H9 (cell line): ENCODE data around the gene NARF. TPM values are rescaled to one million over a fixed set of nuclear protein-coding genes. Genes with fewer than 3 reads are reported as not detected.
A peak's percentile ranks its signal among the peaks of the same experiment; 100 is the strongest.

Experiments
- DNase-seq: peaks from one replicate; pipeline ENCODE4 v3.0.0-alpha.2; 2017
- H2AFZ ChIP-seq: one replicate; pipeline ENCODE4 v1.6.1; 2013; ENCODE audit warnings: mild to moderate bottlenecking, low read length, control low read depth, moderate library complexity
- H2AK5ac ChIP-seq: 2 replicates; pipeline ENCODE4 v1.6.1; 2013; ENCODE audit warnings: low read length, control low read depth, mixed read lengths; ENCODE audit not compliant: insufficient read length
- H2BK120ac ChIP-seq: one replicate; pipeline ENCODE4 v1.6.1; 2013; ENCODE audit warnings: low read depth, mild to moderate bottlenecking, low read length, control low read depth, inconsistent platforms; ENCODE audit not compliant: poor library complexity, severe bottlenecking
- H2BK12ac ChIP-seq: 2 replicates; pipeline ENCODE4 v1.6.1; 2013; ENCODE audit warnings: low read length, control low read depth, mixed read lengths, low read depth; ENCODE audit not compliant: insufficient read length
- H2BK15ac ChIP-seq: 2 replicates; pipeline ENCODE4 v1.6.1; 2013; ENCODE audit warnings: low read depth, low read length, control low read depth
- H2BK20ac ChIP-seq: one replicate; pipeline ENCODE4 v1.6.1; 2013; ENCODE audit warnings: low read depth, mild to moderate bottlenecking, low read length, control low read depth, inconsistent platforms; ENCODE audit not compliant: poor library complexity, severe bottlenecking
- H2BK5ac ChIP-seq: 2 replicates; pipeline ENCODE4 v1.6.1; 2013; ENCODE audit warnings: low read length, control low read depth, mixed read lengths; ENCODE audit not compliant: insufficient read length
- H3K14ac ChIP-seq: 2 replicates; pipeline ENCODE4 v1.6.1; 2013; ENCODE audit warnings: low read length, control low read depth; ENCODE audit not compliant: insufficient read depth
- H3K18ac ChIP-seq: 2 replicates; pipeline ENCODE4 v1.6.1; 2013; ENCODE audit warnings: low read depth, mild to moderate bottlenecking, mixed read lengths, low read length, control low read depth; ENCODE audit not compliant: insufficient read length
- H3K23ac ChIP-seq: 2 replicates; pipeline ENCODE4 v1.6.1; 2013; ENCODE audit warnings: low read length, control low read depth, mixed read lengths, low read depth; ENCODE audit not compliant: insufficient read length
- H3K23me2 ChIP-seq: 2 replicates; pipeline ENCODE4 v1.6.1; 2013; ENCODE audit warnings: low read depth, mild to moderate bottlenecking, mixed read lengths, low read length, control low read depth; ENCODE audit not compliant: insufficient read length, poor library complexity, severe bottlenecking
- H3K27ac ChIP-seq: 2 replicates; pipeline ENCODE4 v1.5.1; 2013; ENCODE audit warnings: low read length, control low read depth, mixed read lengths, low read depth; ENCODE audit not compliant: insufficient read length
- H3K27me3 ChIP-seq: 2 replicates; pipeline ENCODE4 v1.6.1; 2013; ENCODE audit warnings: low read length, control low read depth, inconsistent platforms; ENCODE audit not compliant: insufficient read depth
- H3K4ac ChIP-seq: 2 replicates; pipeline ENCODE4 v1.6.1; 2013; ENCODE audit warnings: low read depth, mild to moderate bottlenecking, control low read depth, inconsistent platforms, low read length, moderate library complexity
- H3K4me1 ChIP-seq: 2 replicates; pipeline ENCODE4 v1.6.1; 2013; ENCODE audit warnings: low read length, control low read depth, inconsistent platforms; ENCODE audit not compliant: insufficient read depth
- H3K4me2 ChIP-seq: 2 replicates; pipeline ENCODE4 v1.6.1; 2013; ENCODE audit warnings: low read length, control low read depth, mixed read lengths; ENCODE audit not compliant: insufficient read length, insufficient read depth
- H3K56ac ChIP-seq: 2 replicates; pipeline ENCODE4 v1.6.1; 2013; ENCODE audit warnings: low read depth, mild to moderate bottlenecking, mixed read lengths, low read length, control low read depth; ENCODE audit not compliant: insufficient read length
- H3K79me1 ChIP-seq: 2 replicates; pipeline ENCODE4 v1.6.1; 2013; ENCODE audit warnings: low read depth, mild to moderate bottlenecking, moderate library complexity, low read length, control low read depth, inconsistent platforms; ENCODE audit not compliant: insufficient read depth, poor library complexity, severe bottlenecking
- H3K79me2 ChIP-seq: 2 replicates; pipeline ENCODE4 v1.6.1; 2013; ENCODE audit warnings: low read length, control low read depth, inconsistent platforms; ENCODE audit not compliant: insufficient read depth
- H3K9ac ChIP-seq: 2 replicates; pipeline ENCODE4 v1.6.1; 2013; ENCODE audit warnings: low read length, control low read depth, mixed read lengths; ENCODE audit not compliant: insufficient read length; ENCODE audit errors: extremely low read depth
- H3K9me3 ChIP-seq: one replicate; pipeline ENCODE4 v1.6.1; 2013; ENCODE audit warnings: low read depth, low read length, inconsistent platforms; ENCODE audit not compliant: control insufficient read depth
- H3T11ph ChIP-seq: one replicate; pipeline ENCODE4 v1.6.1; 2013; ENCODE audit warnings: mild to moderate bottlenecking, low read length, control low read depth, inconsistent platforms
- H4K20me1 ChIP-seq: one replicate; pipeline ENCODE4 v1.6.1; 2013; ENCODE audit not compliant: control insufficient read depth, insufficient read length, insufficient read depth
- H4K5ac ChIP-seq: 2 replicates; pipeline ENCODE4 v1.6.1; 2013; ENCODE audit warnings: low read depth, mild to moderate bottlenecking, mixed read lengths, low read length, control low read depth; ENCODE audit not compliant: insufficient read length
- H4K8ac ChIP-seq: replicated peaks from 2 replicates; pipeline ENCODE4 v1.6.1; 2013; ENCODE audit warnings: low read length, control low read depth, mixed read lengths, low read depth; ENCODE audit not compliant: insufficient read length
- H4K91ac ChIP-seq: 2 replicates; pipeline ENCODE4 v1.6.1; 2013; ENCODE audit warnings: low read depth, mild to moderate bottlenecking, moderate library complexity, mixed read lengths, low read length, control low read depth; ENCODE audit not compliant: insufficient read length
- H3K27ac Mint-ChIP-seq, 3 experiments: 2 replicates in 2 of 3; 3 replicates in 1 of 3; pipeline ENCODE4 v1.8.0; 2020 to 2021; ENCODE audit warnings: mixed read lengths in 3 of 3, mild to moderate bottlenecking in 1 of 3, moderate library complexity in 1 of 3
- H3K27me3 Mint-ChIP-seq: 2 replicates; pipeline ENCODE4 v1.8.0; 2021; ENCODE audit warnings: low read depth, mild to moderate bottlenecking, moderate library complexity, mixed read lengths
- H3K36me3 Mint-ChIP-seq, 3 experiments: 2 replicates in 2 of 3; 3 replicates in 1 of 3; pipeline ENCODE4 v1.8.0; 2020 to 2021; ENCODE audit warnings: low read depth in 3 of 3, mixed read lengths in 3 of 3; ENCODE audit not compliant: insufficient read depth in 1 of 3
- H3K4me1 Mint-ChIP-seq, 2 experiments: 2 replicates each; pipeline ENCODE4 v1.8.0; 2020; ENCODE audit warnings: mixed read lengths in 2 of 2
- H3K4me3 Mint-ChIP-seq, 2 experiments: 2 replicates in 1 of 2; 3 replicates in 1 of 2; pipeline ENCODE4 v1.8.0; 2020 to 2021; ENCODE audit warnings: mild to moderate bottlenecking in 2 of 2, mixed read lengths in 2 of 2, moderate library complexity in 1 of 2
- H3K9me3 Mint-ChIP-seq, 2 experiments: 2 replicates in 1 of 2; 3 replicates in 1 of 2; pipeline ENCODE4 v1.8.0; 2020; ENCODE audit warnings: mild to moderate bottlenecking in 2 of 2, mixed read lengths in 2 of 2, moderate library complexity in 1 of 2
- CTCF ChIP-seq: fragments of 200-600 bp; sonication (generic); conservative IDR thresholded peaks from 3 replicates; pipeline ENCODE4 v1.8.0; 2021; ENCODE audit warnings: antibody characterized with exemption, mild to moderate bottlenecking
- WGBS: extraction: QIAGEN DNeasy Blood & Tissue Kit; methylation state at CpG from one replicate; pipeline ENCODE4 v1.1.7; 2013; ENCODE audit warnings: missing lambda C conversion rate, low lambda C conversion rate, mixed read lengths; ENCODE audit not compliant: insufficient read length; ENCODE audit errors: extremely low coverage; 5-methylcytosine and 5-hydroxymethylcytosine counted together
- total RNA-seq: library from RNA; stranded (reverse); gene quantifications from 2 replicates; pipeline ENCODE4 v1.2.1, GENCODE V29; 2021

Gene NARF
- total RNA-seq, 1 experiment from 2014 or later = 124 TPM

- Histone ChIP-seq H3T11ph (no peak overlapping the region), H3K9ac (no peak overlapping the region), H3K9me3 (no peaks in the 10 kb centered on the region), H3K56ac (no peak overlapping the region), H4K8ac (no peak overlapping the region), H3K18ac (no peak overlapping the region), H3K4ac (no peak overlapping the region), H3K27ac (no peak overlapping the region), H2BK15ac (no peak overlapping the region), H3K4me2 (no peak overlapping the region), H4K91ac (no peak overlapping the region), H3K4me1 (no peaks in the 10 kb centered on the region; the same call in 1 of the 2 replicates), H2BK120ac (no peak overlapping the region), H3K23me2 (no peaks in the 10 kb centered on the region), H3K27me3 (no peaks in the 10 kb centered on the region), H3K79me1 (no peaks in the 10 kb centered on the region), H2BK12ac (no peak overlapping the region), H4K20me1 (no peaks in the 10 kb centered on the region), H3K79me2 (no peaks in the 10 kb centered on the region), H2BK20ac (no peak overlapping the region), H4K5ac (no peak overlapping the region), H3K23ac (no peak overlapping the region), H2AK5ac (no peak overlapping the region), H3K14ac (no peak overlapping the region), H2AFZ (no peak overlapping the region), H2BK5ac (no peak overlapping the region)
- H3K4me1 Mint-ChIP-seq = peaks cover 9 to 23% of the 10 kb centered on the region in 2 experiments
- H3K36me3 Mint-ChIP-seq = peaks cover 4 to 20% (median 14%) of the 10 kb centered on the region in 3 experiments; a peak in 6 of 7 replicates
- no CpG with 5 or more reads among the region's 34 CpGs for WGBS
- peak; percentile 39 for DNase-seq
- H3K27ac Mint-ChIP-seq = no peak overlapping the region
- H3K4me3 Mint-ChIP-seq = no peak overlapping the region
- TF ChIP-seq CTCF = no peak
- H3K27me3 Mint-ChIP-seq = no peaks in the 10 kb centered on the region; the same call in 1 of the 2 replicates
- no peaks in the 10 kb centered on the region; a peak in 1 of 5 replicates for H3K9me3 Mint-ChIP-seq
Observed at GRCh38 chr17:82439829-82440365, 18.6 kb upstream of the NARF start.
